ENCODE measurements around the gene AMMECR1L. TPM values are rescaled to one million over a fixed set of nuclear protein-coding genes. Genes with fewer than 3 reads are reported as not detected.
A peak's percentile ranks its signal among the peaks of the same experiment; 100 is the strongest.

The AMMECR1L gene
- total and polyA plus RNA-seq, 2 of the 13 experiments (the other 11 are each of a cell fraction or from before 2014, with no cell fraction given) = 9.1 to 14.2 TPM

GRCh38 chr2:127885780-127886592 lies at the start of gene AMMECR1L (continued):
- TF ChIP-seq ZNF687 (CRISPR knock-in tag; IDR thresholded peaks at IDR 0.05) = peak; percentile 70
- TF ChIP-seq YEATS4 (CRISPR knock-in tag; IDR thresholded peaks at IDR 0.05; ENCODE audit: borderline replicate concordance) = peak; percentile 57; the same call in 1 of the 2 replicates
- peak; percentile 87 for TF ChIP-seq ZFX (CRISPR knock-in tag; IDR thresholded peaks at IDR 0.05; ENCODE audit: low read depth)
- peak; percentile 50 for TF ChIP-seq NR2C2 (CRISPR knock-in tag; IDR thresholded peaks at IDR 0.05; ENCODE audit: borderline replicate concordance)
- TF ChIP-seq ZSCAN31 (CRISPR knock-in tag; IDR thresholded peaks at IDR 0.05; ENCODE audit: low read depth) = peak; percentile 51; the same call in 1 of the 2 replicates
- TF ChIP-seq NFYB (CRISPR knock-in tag; IDR thresholded peaks at IDR 0.05) = peak; percentile 72
- 0 out of 2 replicates have a peak, but pooled peaks have one; percentile 59 for TF ChIP-seq TP53 (CRISPR knock-in tag; conservative IDR thresholded peaks at IDR 0.05)
- peak; percentile 76; the same call in 1 of the 2 replicates for TF ChIP-seq CBFB (CRISPR knock-in tag; IDR thresholded peaks at IDR 0.05)
- TF ChIP-seq ZC3H4 (CRISPR knock-in tag; IDR thresholded peaks at IDR 0.05; ENCODE audit: borderline replicate concordance) = 0 out of 2 replicates have a peak, but pooled peaks have one; percentile 39
- 0 out of 2 replicates have a peak, but pooled peaks have one; percentile 46 for TF ChIP-seq ZNF878 (CRISPR knock-in tag; IDR thresholded peaks at IDR 0.05)
- peak; percentile 56; the same call in 1 of the 2 replicates for TF ChIP-seq RXRA (CRISPR knock-in tag; IDR thresholded peaks at IDR 0.05)
- peak; percentile 83; the same call in 1 of the 2 replicates for TF ChIP-seq ATF2 (CRISPR knock-in tag; IDR thresholded peaks at IDR 0.05)
- peak; percentile 67; the same call in 1 of the 2 replicates for TF ChIP-seq SNAPC4 (CRISPR knock-in tag; IDR thresholded peaks at IDR 0.05)
- TF ChIP-seq ZNF788 (CRISPR knock-in tag; IDR thresholded peaks at IDR 0.05; ENCODE audit: borderline replicate concordance) = peak; percentile 36
- peak; percentile 75; the same call in 1 of the 2 replicates for TF ChIP-seq KDM3A (CRISPR knock-in tag; IDR thresholded peaks at IDR 0.05; ENCODE audit: low read depth)
- peak; percentile 73 for TF ChIP-seq SAP130 (CRISPR knock-in tag; IDR thresholded peaks at IDR 0.05; ENCODE audit: low read depth)
- TF ChIP-seq NFKB2 (CRISPR knock-in tag; IDR thresholded peaks at IDR 0.05; ENCODE audit: borderline replicate concordance) = peak; percentile 15; the same call in 1 of the 2 replicates
- TF ChIP-seq GABPB1 (CRISPR knock-in tag; IDR thresholded peaks at IDR 0.05) = peak; percentile 87

Measured in HepG2 (cell line).